ENCODE results near the gene MAPK6.

- TF ChIP-seq POLR2AphosphoS5 (IDR thresholded peaks at IDR 0.05) (no peak), CTCF (IDR thresholded peaks at IDR 0.05) (no peak)
These were observed 86.8 kb downstream of the MAPK6 start for GRCh38 chr15:52105846-52106245.
